ENCODE data around the gene POTEF.
"Not testable (repeated sequence)": the region's sequence is repeated elsewhere in the genome, so short reads cannot be mapped to it uniquely, and the experiment has no call there.

DNA sequence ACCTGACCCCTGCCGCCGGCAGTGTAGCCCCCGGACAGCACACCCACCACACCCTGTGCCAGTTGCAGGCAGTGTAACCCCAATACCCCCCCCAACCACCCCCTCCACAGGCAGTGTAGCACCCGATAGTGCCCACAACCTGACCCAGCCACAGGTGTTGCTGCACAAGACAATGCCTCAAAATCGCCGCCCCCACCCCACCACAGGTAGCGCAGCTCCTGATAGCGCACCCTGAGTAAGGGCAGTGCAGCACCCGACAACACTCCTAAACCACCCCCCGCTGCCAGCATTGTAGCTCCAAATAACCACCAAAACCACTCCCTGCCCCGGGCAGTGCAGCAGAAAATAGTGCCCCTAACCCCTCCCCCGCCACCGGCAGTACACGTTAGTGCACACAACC, 558 bp downstream of the POTEF start:
- not testable (repeated sequence) for TF ChIP-seq CTCF, POLR2A, EP300 (IDR thresholded peaks at IDR 0.05)
